HepG2 (cell line): Measurements from ENCODE around the gene ESRRB. TPM values are rescaled to one million over a fixed set of nuclear protein-coding genes. Genes with fewer than 3 reads are reported as not detected.

Experiments used
- ATAC-seq: fragments of 200-7000 bp; cut with Tn5 transposase; 3 replicates; pipeline ENCODE4 v1.9.1; 2020; ENCODE audit warnings: mild to moderate bottlenecking, moderate library complexity
- BruUV-seq: library from RNA; stranded (reverse); fragments of 400-500 nt; replicated peaks from 2 replicates; lab custom pipeline; 2021; lab: Mats Ljungman, UMichigan
- CTCF ChIA-PET: fragments of 300-600 bp; formaldehyde crosslinking; extraction: SDS; loops from one replicate; lab custom pipeline; 2021; ENCODE audit warnings: low total read pairs, inconsistent platforms, low intra/inter-chr PET ratio; lab: Yijun Ruan, JAX
- POLR2A ChIA-PET: fragments of 350-600 bp; sonication (Branson Sonifier 250); formaldehyde crosslinking; loops from one replicate; lab custom pipeline; 2020; ENCODE audit warnings: antibody characterized with exemption, inconsistent platforms; lab: Yijun Ruan, JAX
- DNase-seq: peaks from one replicate; pipeline ENCODE4 v3.0.0-alpha.2; 2015; ENCODE audit warnings: low spot score
- FAIRE-seq: peaks from 3 replicates; lab custom pipeline; 2011; peaks lifted over from hg19 to GRCh38; lab: Jason Lieb, UNC
- H2AFZ ChIP-seq: one replicate; pipeline ENCODE4 v1.6.1; 2011; ENCODE audit warnings: low read length, inconsistent platforms
- H3K27ac ChIP-seq: fragments of 300-600 bp; 3 replicates; pipeline ENCODE4 v1.8.0; 2011; ENCODE audit warnings: mixed run types, mild to moderate bottlenecking, mixed read lengths, low read length, inconsistent platforms; ENCODE audit not compliant: insufficient read depth; ENCODE audit errors: extremely low read length
- H3K27me3 ChIP-seq, 2 experiments: fragments of 200-600 bp in 1 of 2; 2 replicates in 1 of 2; 3 replicates in 1 of 2; pipeline versions ENCODE4 v1.6.0 to v1.8.0; 2011; ENCODE audit warnings: low read length in 2 of 2, mild to moderate bottlenecking in 2 of 2, moderate library complexity in 2 of 2, inconsistent platforms in 1 of 2; ENCODE audit not compliant: insufficient read depth in 2 of 2, control insufficient read depth in 1 of 2
- H3K36me3 ChIP-seq, 2 experiments: fragments of 200-600 bp in 1 of 2; replicated peaks in 1 of 2; 2 replicates in 1 of 2; 3 replicates in 1 of 2; pipeline versions ENCODE4 v1.5.1 to v1.8.0; 2011; ENCODE audit warnings: low read length in 2 of 2, inconsistent platforms in 1 of 2; ENCODE audit not compliant: insufficient read depth in 2 of 2, control insufficient read depth in 1 of 2
- H3K4me1 ChIP-seq: 2 replicates; pipeline ENCODE4 v1.5.1; 2012; ENCODE audit warnings: low read length, inconsistent platforms; ENCODE audit not compliant: insufficient read depth
- H3K4me2 ChIP-seq: 2 replicates; pipeline ENCODE4 v1.6.0; 2011; ENCODE audit warnings: low read depth, low read length, inconsistent platforms
- H3K4me3 ChIP-seq, 3 experiments: fragments of 200-600 bp in 1 of 3; sonication (generic), shearing (Covaris generic) in 1 of 3; replicated peaks in 1 of 3; 2 replicates each; pipeline ENCODE4 v1.5.1; 2011 to 2016; ENCODE audit warnings: low read length in 3 of 3, inconsistent platforms in 2 of 3, low read depth in 2 of 3, mild to moderate bottlenecking in 2 of 3, control low read depth in 1 of 3, mixed read lengths in 1 of 3; ENCODE audit not compliant: insufficient read depth in 1 of 3
- H3K79me2 ChIP-seq: one replicate; pipeline ENCODE4 v1.6.1; 2011; ENCODE audit warnings: low read length, inconsistent platforms; ENCODE audit not compliant: insufficient read depth
- H3K9ac ChIP-seq: 2 replicates; pipeline ENCODE4 v1.6.0; 2011; ENCODE audit warnings: mild to moderate bottlenecking, low read depth, low read length, inconsistent platforms; ENCODE audit not compliant: insufficient read depth
- H3K9me3 ChIP-seq: 2 replicates; pipeline ENCODE4 v1.5.1; 2012; ENCODE audit warnings: mild to moderate bottlenecking, low read length
- H4K20me1 ChIP-seq: 2 replicates; pipeline ENCODE4 v1.6.0; 2011; ENCODE audit warnings: inconsistent platforms, mild to moderate bottlenecking, low read length, moderate library complexity; ENCODE audit not compliant: insufficient read depth
- HDAC6 ChIP-seq: fragments of 200-600 bp; sonication (generic); IDR thresholded peaks from 2 replicates; pipeline ENCODE4 v1.7.0; 2017; ENCODE audit warnings: mild to moderate bottlenecking, antibody characterized with exemption, low read length, low read depth
- HNRNPK ChIP-seq: fragments of 200-400 bp; formaldehyde crosslinking; IDR thresholded peaks from 2 replicates; pipeline ENCODE4 v1.6.1; 2018; ENCODE audit warnings: low read length, low read depth, moderate library complexity, mild to moderate bottlenecking; ENCODE audit not compliant: poor library complexity, severe bottlenecking
- MTA1 ChIP-seq: sonication (generic); formaldehyde crosslinking; IDR thresholded peaks from 2 replicates; pipeline ENCODE4 v1.4.0; 2020; ENCODE audit warnings: missing genetic modification reagents, mild to moderate bottlenecking, borderline replicate concordance
- PCBP1 ChIP-seq: fragments of 200-400 bp; formaldehyde crosslinking; IDR thresholded peaks from 2 replicates; pipeline ENCODE4 v1.6.1; 2017; ENCODE audit warnings: mild to moderate bottlenecking, low read depth, low read length, borderline replicate concordance
- PITX1 ChIP-seq: sonication (generic); formaldehyde crosslinking; IDR thresholded peaks from 2 replicates; pipeline ENCODE4 v1.5.1; 2020; ENCODE audit warnings: mild to moderate bottlenecking, missing genetic modification reagents
- U2AF1 ChIP-seq: fragments of 200-400 bp; formaldehyde crosslinking; optimal IDR thresholded peaks from 2 replicates; pipeline ENCODE3; 2017; ENCODE audit warnings: mild to moderate bottlenecking, low read depth, low read length
- ZNF256 ChIP-seq: sonication (generic); formaldehyde crosslinking; conservative IDR thresholded peaks from 2 replicates; pipeline ENCODE4 v1.4.0; 2020; ENCODE audit warnings: missing genetic modification reagents
- ZNF550 ChIP-seq: sonication (generic); formaldehyde crosslinking; IDR thresholded peaks from 2 replicates; pipeline ENCODE4 v1.4.0; 2020; ENCODE audit warnings: mild to moderate bottlenecking, missing genetic modification reagents, borderline replicate concordance
- ZNF556 ChIP-seq: sonication (generic); formaldehyde crosslinking; IDR thresholded peaks from 2 replicates; pipeline ENCODE4 v1.4.0; 2020; ENCODE audit warnings: mild to moderate bottlenecking, missing genetic modification reagents, borderline replicate concordance
- ZNF891 ChIP-seq: sonication (generic); formaldehyde crosslinking; IDR thresholded peaks from 2 replicates; pipeline ENCODE4 v1.5.0; 2020; ENCODE audit warnings: mild to moderate bottlenecking, missing genetic modification reagents
- WGBS: methylation state at CpG from one replicate; pipeline ENCODE4 v1.1.6; 2017; ENCODE audit warnings: low lambda C conversion rate; 5-methylcytosine and 5-hydroxymethylcytosine counted together
- in situ Hi-C: cut with HindIII; loops from 2 replicates; pipeline ENCODE4 v1.10.0; 2017; ENCODE audit warnings: low pct_unique_long_range_greater_than_20kb; ENCODE audit not compliant: extremely low pct_ligation_motif_present
- intact Hi-C: fragments of 100-400 bp; cut with micrococcal nuclease; formaldehyde crosslinking; loops from one replicate; pipeline ENCODE4 v1.10.0; 2022; ENCODE audit not compliant: unreplicated experiment
- polyA plus RNA-seq, 8 experiments: library from polyadenylated mRNA; depleted of rRNA in 3 of 8; stranded (reverse) in 7 of 8; unstranded in 1 of 8; fragments of >200 nt; fragmentation: Illumina TruSeq in 4 of 8; extraction: Trizol in 4 of 8; gene quantifications; 2 replicates each; pipeline versions ENCODE4 v1.2.1 to v1.2.3, GENCODE V29; 2011 to 2016; ENCODE audit warnings: low read depth in 4 of 8, missing spikeins in 1 of 8, mixed read lengths in 1 of 8; ENCODE audit not compliant: insufficient read depth in 1 of 8
- total RNA-seq, 5 experiments: library from RNA; depleted of rRNA; stranded (reverse); fragments of >200 nt; fragmentation: Illumina TruSeq; extraction: Trizol; gene quantifications; 2 replicates each; pipeline ENCODE4 v1.2.3, GENCODE V29; 2016; ENCODE audit warnings: low read depth in 1 of 5

The ESRRB gene
- total and polyA plus RNA-seq, 2 of the 13 experiments (the other 11 are each of a cell fraction or from before 2014, with no cell fraction given) = 0.04 to 0.33 TPM

DNA sequence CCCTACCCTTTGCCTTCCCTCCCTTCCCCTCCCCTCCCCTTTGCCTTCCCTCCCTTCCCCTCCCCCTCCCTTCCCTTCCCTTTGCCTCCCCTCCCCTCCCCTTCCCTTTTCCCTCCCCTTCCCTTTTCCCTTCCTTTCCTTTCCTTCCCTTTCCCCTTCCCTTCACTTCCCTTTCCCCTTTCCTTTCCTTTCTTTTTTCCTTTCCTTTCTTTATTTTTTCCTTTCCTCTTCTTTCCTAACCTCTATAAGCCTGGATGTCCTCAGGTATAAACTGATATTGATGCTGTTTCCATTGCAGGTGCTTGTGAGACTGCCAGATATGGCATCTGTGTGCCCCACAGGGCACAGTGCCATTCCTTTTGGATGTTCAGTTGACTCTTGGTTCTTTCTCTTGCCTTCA lies 163.2 kb downstream of the ESRRB start:
- DNase-seq = no peak
- H3K9ac ChIP-seq = no peak overlapping the region
- H3K27ac ChIP-seq = no peak overlapping the region
- H3K4me2 ChIP-seq = no peak overlapping the region
- POLR2A ChIA-PET = no interaction called here
- no peak for ATAC-seq
- H3K9me3 ChIP-seq = no peaks in the 10 kb centered on the region
- no peak for FAIRE-seq
- no peaks in the 10 kb centered on the region for H3K36me3 ChIP-seq
- intact Hi-C loops = no loop called here
- in situ Hi-C loops = no loop called here
- H3K27me3 ChIP-seq = peaks cover 3% of the 10 kb centered on the region in 2 experiments; a peak in 2 of 5 replicates
- CTCF ChIA-PET = no interaction called here
- no TSS peak for BruUV-seq
- no peaks in the 10 kb centered on the region for H3K79me2 ChIP-seq
- no peaks in the 10 kb centered on the region for H4K20me1 ChIP-seq
- H2AFZ ChIP-seq = no peak overlapping the region
- H3K4me1 ChIP-seq = 0 out of 2 replicates have a peak, but pooled peaks cover 6% of the 10 kb centered on the region
- no peak for TF ChIP-seq ZNF891 (CRISPR knock-in tag)
- 0 out of 2 replicates have a peak, but pooled peaks have one; percentile 37 for TF ChIP-seq PCBP1
- no peak for TF ChIP-seq ZNF550
- no peak for TF ChIP-seq U2AF1
- peak; percentile 72 for TF ChIP-seq HNRNPK
- no peak overlapping the region for H3K4me3 ChIP-seq

DNA sequence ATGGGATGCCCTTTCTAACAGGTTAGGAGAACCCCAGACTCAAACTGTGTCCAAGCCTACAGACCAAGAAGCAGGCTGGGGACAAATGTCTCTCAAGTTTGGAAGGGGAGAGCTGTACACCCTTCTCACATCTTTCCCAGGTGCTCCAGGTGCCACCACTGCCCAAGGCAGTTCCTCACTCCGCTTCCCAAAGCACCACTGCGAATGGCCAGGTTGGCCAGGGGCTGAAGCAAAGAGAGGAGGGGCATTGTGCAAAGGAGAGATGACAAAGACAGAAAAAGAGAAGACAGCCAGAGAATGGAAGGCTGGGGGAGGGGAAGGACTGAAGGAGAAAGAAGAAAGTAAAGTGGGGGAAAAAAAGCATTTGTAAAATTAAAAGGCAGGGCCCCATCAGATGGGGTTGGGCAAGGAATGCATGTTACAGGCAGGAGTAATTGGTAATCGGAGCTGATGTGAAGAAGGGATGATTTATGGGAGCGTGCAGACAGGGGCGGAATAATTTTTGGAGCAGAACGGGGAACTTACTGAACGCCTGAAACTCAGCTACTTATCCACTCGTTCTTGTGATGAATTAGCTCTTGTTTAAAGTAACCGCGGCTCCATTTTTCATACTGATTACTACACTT lies 165.8 kb downstream of the ESRRB start:
- Histone ChIP-seq H3K4me2 (no peak overlapping the region), H3K27me3 (peaks cover 3 to 5% of the 10 kb centered on the region in 2 experiments; a peak in 2 of 5 replicates), H3K9me3 (no peaks in the 10 kb centered on the region), H3K4me1 (no peaks in the 10 kb centered on the region), H2AFZ (no peak overlapping the region), H3K4me3 (no peak overlapping the region), H3K27ac (no peak overlapping the region), H3K9ac (no peak overlapping the region), H3K36me3 (no peaks in the 10 kb centered on the region), H4K20me1 (no peaks in the 10 kb centered on the region), H3K79me2 (no peaks in the 10 kb centered on the region)
- WGBS = 52% methylated on average over 10 of the region's 10 CpGs
- FAIRE-seq (no peak), DNase-seq (no peak), ATAC-seq (no peak)
- intact Hi-C loops = no loop called here
- POLR2A ChIA-PET = no interaction called here
- no TSS peak for BruUV-seq
- in situ Hi-C loops = no loop called here
- TF ChIP-seq HDAC6 (no peak), ZNF256 (CRISPR knock-in tag) (no peak), ZNF556 (CRISPR knock-in tag) (no peak), MTA1 (CRISPR knock-in tag) (no peak), PITX1 (CRISPR knock-in tag) (no peak)
- CTCF ChIA-PET = no interaction called here
